Stimulated activated naive CD8-positive, alpha-beta T cell treated with anti-CD3 and anti-CD28 coated beads, Interleukin-15, Interleukin-2, amounts not matched to agents 100 U/mL and 50 U/mL, for 24 hours (primary cell): ENCODE measurements around the gene KIAA1755.
"Not testable (repeated sequence)": the region's sequence is repeated elsewhere in the genome, so short reads cannot be mapped to it uniquely, and the experiment has no call there.

ENCODE experiments used
- ATAC-seq: fragments of 150-1000 bp; cut with Tn5 transposase; one replicate; pipeline ENCODE4 v1.10.0; 2021
- DNase-seq: peaks from one replicate; pipeline ENCODE4 v3.0.0; 2021

Gene KIAA1755

GRCh38 chr20:38290829-38291814 lies 30.6 kb upstream of the KIAA1755 start:
- peak; percentile 13 for DNase-seq

GRCh38 chr20:38286586-38287531 lies 26.3 kb upstream of the KIAA1755 start:
- no peak for DNase-seq
- no peak for ATAC-seq

More at GRCh38 chr20:38290829-38291814, 30.6 kb upstream of the KIAA1755 start:
- ATAC-seq = no peak

- no peak for DNase-seq
- no peak for ATAC-seq
Measured at GRCh38 chr20:38284893-38285444, 24.4 kb upstream of the KIAA1755 start.

- ATAC-seq, DNase-seq: not testable (repeated sequence)
Measured at GRCh38 chr20:38284066-38284650, 23.6 kb upstream of the KIAA1755 start.

GRCh38 chr20:38283236-38283635 lies 22.7 kb upstream of the KIAA1755 start:
- DNase-seq (no peak), ATAC-seq (no peak)

GRCh38 chr20:38281176-38281915 lies 20.8 kb upstream of the KIAA1755 start:
- not testable (repeated sequence) for DNase-seq, ATAC-seq

GRCh38 chr20:38278763-38279162 lies 18.2 kb upstream of the KIAA1755 start:
- DNase-seq (no peak), ATAC-seq (no peak)

- ATAC-seq (no peak), DNase-seq (no peak)
Measured at GRCh38 chr20:38278131-38278530, 17.6 kb upstream of the KIAA1755 start.

GRCh38 chr20:38277691-38278090 lies 17.2 kb upstream of the KIAA1755 start:
- ATAC-seq (no peak), DNase-seq (no peak)

GRCh38 chr20:38277285-38277684 lies 16.8 kb upstream of the KIAA1755 start:
- no peak for DNase-seq
- no peak for ATAC-seq

GRCh38 chr20:38275815-38276550 lies 15.4 kb upstream of the KIAA1755 start:
- DNase-seq (no peak), ATAC-seq (no peak)

GRCh38 chr20:38272961-38273360 lies 12.4 kb upstream of the KIAA1755 start:
- no peak for DNase-seq

GRCh38 chr20:38272398-38272797 lies 11.9 kb upstream of the KIAA1755 start:
- ATAC-seq (no peak), DNase-seq (no peak)

More at GRCh38 chr20:38272961-38273360, 12.4 kb upstream of the KIAA1755 start:
- no peak for ATAC-seq

GRCh38 chr20:38271608-38272120 lies 11.1 kb upstream of the KIAA1755 start:
- ATAC-seq (no peak), DNase-seq (no peak)

GRCh38 chr20:38270869-38271605 lies 10.5 kb upstream of the KIAA1755 start:
- no peak for DNase-seq

GRCh38 chr20:38269715-38270114 lies 9.2 kb upstream of the KIAA1755 start:
- DNase-seq (no peak), ATAC-seq (no peak)

More at GRCh38 chr20:38270869-38271605, 10.5 kb upstream of the KIAA1755 start:
- ATAC-seq = no peak

- ATAC-seq (no peak), DNase-seq (no peak)
Measured at GRCh38 chr20:38269040-38269439, 8.5 kb upstream of the KIAA1755 start.

- DNase-seq (no peak), ATAC-seq (no peak)
Measured at GRCh38 chr20:38267901-38268514, 7.5 kb upstream of the KIAA1755 start.

- DNase-seq = no peak
Measured at GRCh38 chr20:38267296-38267695, 6.8 kb upstream of the KIAA1755 start.

More at GRCh38 chr20:38267296-38267695, 6.8 kb upstream of the KIAA1755 start:
- no peak for ATAC-seq
